ENCODE results near the gene CCDC88B. TPM values are rescaled to one million over a fixed set of nuclear protein-coding genes. Genes with fewer than 3 reads are reported as not detected.

The CCDC88B gene
- total RNA-seq, 2 experiments from 2014 or later: 107 to 112 TPM

DNA sequence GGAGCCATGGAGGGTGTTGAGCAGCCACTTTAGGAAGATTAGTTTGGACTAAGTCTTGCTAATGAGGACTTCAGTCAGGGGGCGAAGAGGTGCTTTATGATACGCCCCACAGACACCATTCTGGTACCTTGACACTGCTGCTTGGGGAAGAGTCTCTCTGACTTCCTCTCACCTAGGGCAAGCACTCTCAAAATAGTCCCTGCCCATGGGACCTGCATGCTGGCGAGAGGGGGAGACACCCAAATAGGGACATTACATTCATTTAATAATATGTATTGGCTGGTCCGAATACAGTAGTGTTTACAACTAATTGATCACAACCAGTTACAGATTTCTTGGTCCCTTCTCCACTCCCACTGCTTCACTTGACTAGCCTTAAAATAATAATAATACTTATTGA lies 44.2 kb upstream of the CCDC88B start:
- DNase-seq (no peak), ATAC-seq (ENCODE audit: poor library complexity) (no peak)
- Mint-ChIP-seq H3K36me3 (ENCODE audit: low read depth) (no peaks in the 10 kb centered on the region), H3K9me3 (no peaks in the 10 kb centered on the region), H3K27ac (no peak overlapping the region), H3K4me3 (no peak overlapping the region), H3K27me3 (peaks cover 81% of the 10 kb centered on the region), H3K4me1 (ENCODE audit: low read depth) (peaks cover 19% of the 10 kb centered on the region)
- Histone ChIP-seq H3K9me3 (ENCODE audit: control insufficient read depth in 1 of 2, insufficient read depth in 1 of 2, low read length in 2 of 2) (peaks cover 0 to 22% of the 10 kb centered on the region in 2 experiments), H3K4me3 (ENCODE audit: low read length) (no peak overlapping the region), H3K27ac (ENCODE audit: low read depth in 1 of 2, low read length in 2 of 2) (no peak overlapping the region), H3K36me3 (ENCODE audit: insufficient read depth, low read length) (no peaks in the 10 kb centered on the region), H3K27me3 (ENCODE audit: control insufficient read depth in 1 of 2, insufficient read depth in 2 of 2, low read length in 2 of 2) (peaks cover 79 to 92% of the 10 kb centered on the region in 2 experiments), H3K4me1 (ENCODE audit: insufficient read depth, low read length) (peaks cover 44% of the 10 kb centered on the region)
- POLR2A ChIA-PET: no interaction called here
- TF ChIP-seq, protein P1, sequence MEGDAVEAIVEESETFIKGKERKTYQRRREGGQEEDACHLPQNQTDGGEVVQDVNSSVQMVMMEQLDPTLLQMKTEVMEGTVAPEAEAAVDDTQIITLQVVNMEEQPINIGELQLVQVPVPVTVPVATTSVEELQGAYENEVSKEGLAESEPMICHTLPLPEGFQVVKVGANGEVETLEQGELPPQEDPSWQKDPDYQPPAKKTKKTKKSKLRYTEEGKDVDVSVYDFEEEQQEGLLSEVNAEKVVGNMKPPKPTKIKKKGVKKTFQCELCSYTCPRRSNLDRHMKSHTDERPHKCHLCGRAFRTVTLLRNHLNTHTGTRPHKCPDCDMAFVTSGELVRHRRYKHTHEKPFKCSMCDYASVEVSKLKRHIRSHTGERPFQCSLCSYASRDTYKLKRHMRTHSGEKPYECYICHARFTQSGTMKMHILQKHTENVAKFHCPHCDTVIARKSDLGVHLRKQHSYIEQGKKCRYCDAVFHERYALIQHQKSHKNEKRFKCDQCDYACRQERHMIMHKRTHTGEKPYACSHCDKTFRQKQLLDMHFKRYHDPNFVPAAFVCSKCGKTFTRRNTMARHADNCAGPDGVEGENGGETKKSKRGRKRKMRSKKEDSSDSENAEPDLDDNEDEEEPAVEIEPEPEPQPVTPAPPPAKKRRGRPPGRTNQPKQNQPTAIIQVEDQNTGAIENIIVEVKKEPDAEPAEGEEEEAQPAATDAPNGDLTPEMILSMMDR (IDR thresholded peaks at IDR 0.05): no peak
- intact Hi-C loops (cut with DNase I, micrococcal nuclease): no loop called here
- CTCF ChIA-PET: interaction anchor here (1.4 kb wide), 1 partner anchor 24 kb away, joined by 3 read pairs; no protein-coding TSS in a partner anchor

DNA sequence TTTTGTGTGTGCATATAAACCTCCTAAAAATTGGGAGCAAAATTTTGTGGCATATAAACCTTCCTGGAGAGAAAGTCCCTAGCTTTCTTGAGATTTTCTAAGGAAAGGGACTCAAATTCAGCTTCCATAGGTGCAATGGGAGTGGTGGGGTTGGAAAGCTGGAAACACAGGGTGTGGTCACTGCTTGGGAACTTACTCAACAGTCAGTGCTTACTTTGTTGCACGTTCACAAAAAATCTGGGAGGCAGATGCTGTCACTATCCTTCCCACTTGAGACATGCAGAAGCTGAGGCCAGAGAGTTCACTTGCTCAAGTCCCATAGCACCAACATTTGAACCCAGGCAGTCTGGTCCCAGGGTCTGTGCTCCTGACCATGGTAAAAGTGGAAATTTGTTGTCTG lies 43.8 kb upstream of the CCDC88B start:
- Mint-ChIP-seq H3K27me3 (peaks cover 84% of the 10 kb centered on the region), H3K27ac (no peak overlapping the region), H3K4me1 (ENCODE audit: low read depth) (peaks cover 23% of the 10 kb centered on the region), H3K4me3 (no peak overlapping the region), H3K36me3 (ENCODE audit: low read depth) (no peaks in the 10 kb centered on the region), H3K9me3 (no peaks in the 10 kb centered on the region)
- ChIA-PET CTCF (interaction anchor here (1.4 kb wide), 1 partner anchor 25 kb away, joined by 3 read pairs; no protein-coding TSS in a partner anchor), POLR2A (no interaction called here)
- H3K4me3 ChIP-seq (ENCODE audit: low read length): no peak overlapping the region
- intact Hi-C loops (cut with DNase I, micrococcal nuclease): no loop called here
- TF ChIP-seq, protein P1 (IDR thresholded peaks at IDR 0.05): no peak
- H3K27me3 ChIP-seq (ENCODE audit: control insufficient read depth in 1 of 2, insufficient read depth in 2 of 2, low read length in 2 of 2): peaks cover 78 to 92% of the 10 kb centered on the region in 2 experiments
- ATAC-seq (ENCODE audit: poor library complexity) (no peak), DNase-seq (no peak)
- H3K36me3 ChIP-seq (ENCODE audit: insufficient read depth, low read length): no peaks in the 10 kb centered on the region
- peaks cover 0 to 21% of the 10 kb centered on the region in 2 experiments for H3K9me3 ChIP-seq (ENCODE audit: control insufficient read depth in 1 of 2, insufficient read depth in 1 of 2, low read length in 2 of 2)
- H3K4me1 ChIP-seq (ENCODE audit: insufficient read depth, low read length): peaks cover 44% of the 10 kb centered on the region
- H3K27ac ChIP-seq (ENCODE audit: low read depth in 1 of 2, low read length in 2 of 2): no peak overlapping the region

DNA sequence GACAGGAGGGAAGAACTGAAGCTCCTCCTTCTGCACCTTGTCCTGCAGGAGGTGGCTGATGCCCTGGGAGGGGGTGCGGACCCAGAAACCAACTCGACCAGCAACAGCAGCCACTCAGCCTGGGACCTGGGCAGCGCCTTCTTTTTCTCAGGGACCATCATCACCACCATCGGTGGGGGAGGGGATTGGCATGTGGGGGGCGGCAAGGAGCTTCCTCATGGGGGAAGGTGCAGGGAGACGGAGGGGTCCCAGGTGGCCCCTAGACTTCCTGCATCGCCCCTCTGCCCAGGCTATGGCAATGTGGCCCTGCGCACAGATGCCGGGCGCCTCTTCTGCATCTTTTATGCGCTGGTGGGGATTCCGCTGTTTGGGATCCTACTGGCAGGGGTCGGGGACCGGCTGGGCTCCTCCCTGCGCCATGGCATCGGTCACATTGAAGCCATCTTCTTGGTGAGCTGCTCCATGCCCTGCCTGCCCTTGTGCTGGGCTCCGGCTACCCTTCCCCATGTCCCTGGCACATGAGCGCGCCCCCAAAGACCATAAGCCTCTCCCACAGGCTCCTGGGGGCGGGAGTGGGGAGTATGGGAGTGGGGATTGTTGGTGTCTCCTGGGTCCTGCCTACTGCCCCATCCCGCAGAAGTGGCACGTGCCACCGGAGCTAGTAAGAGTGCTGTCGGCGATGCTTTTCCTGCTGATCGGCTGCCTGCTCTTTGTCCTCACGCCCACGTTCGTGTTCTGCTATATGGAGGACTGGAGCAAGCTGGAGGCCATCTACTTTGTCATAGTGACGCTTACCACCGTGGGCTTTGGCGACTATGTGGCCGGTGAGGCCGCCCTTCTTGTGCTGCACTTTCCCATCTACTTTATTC lies 42.9 kb upstream of the CCDC88B start:
- Histone ChIP-seq H3K36me3 (ENCODE audit: insufficient read depth, low read length) (no peaks in the 10 kb centered on the region), H3K27ac (ENCODE audit: low read depth in 1 of 2, low read length in 2 of 2) (no peak overlapping the region), H3K9me3 (ENCODE audit: control insufficient read depth in 1 of 2, insufficient read depth in 1 of 2, low read length in 2 of 2) (peaks cover 0 to 24% of the 10 kb centered on the region in 2 experiments), H3K4me1 (ENCODE audit: insufficient read depth, low read length) (peaks cover 47% of the 10 kb centered on the region), H3K4me3 (ENCODE audit: low read length) (no peak overlapping the region), H3K27me3 (ENCODE audit: control insufficient read depth in 1 of 2, insufficient read depth in 2 of 2, low read length in 2 of 2) (peaks cover 85 to 96% of the 10 kb centered on the region in 2 experiments)
- intact Hi-C loops (cut with DNase I, micrococcal nuclease): no loop called here
- Mint-ChIP-seq H3K27ac (no peak overlapping the region), H3K9me3 (no peaks in the 10 kb centered on the region), H3K36me3 (ENCODE audit: low read depth) (no peaks in the 10 kb centered on the region), H3K4me3 (peak overlapping the region; percentile 0), H3K27me3 (peaks cover 92% of the 10 kb centered on the region), H3K4me1 (ENCODE audit: low read depth) (peaks cover 23% of the 10 kb centered on the region)
- TF ChIP-seq, protein P1 (IDR thresholded peaks at IDR 0.05): no peak
- no peak for DNase-seq
- no peak for ATAC-seq (ENCODE audit: poor library complexity)
- ChIA-PET POLR2A (interaction anchor here (0.6 kb wide), 1 partner anchor 91 kb away, joined by 3 read pairs; no protein-coding TSS in a partner anchor), CTCF (interaction anchor here (1.3 to 1.4 kb wide), 2 partner anchors 26 to 93 kb away, joined by 3 to 5 read pairs; no protein-coding TSS in a partner anchor)
